Smooth muscle cell (in vitro differentiated cells): ENCODE data around the gene TENT5C. TPM values are rescaled to one million over a fixed set of nuclear protein-coding genes. Genes with fewer than 3 reads are reported as not detected.

Source experiments
- DNase-seq: peaks from one replicate; lab custom pipeline; 2025; ENCODE audit not compliant: unreplicated experiment; lab: John Stamatoyannopoulos, UW
- H2AFZ ChIP-seq: fragments of 200-600 bp; sonication (generic); 2 replicates; pipeline ENCODE4 v1.6.0; 2016; ENCODE audit warnings: antibody characterized with exemption, low read depth, mild to moderate bottlenecking
- H3F3A ChIP-seq: fragments of 200-600 bp; sonication (generic); 2 replicates; pipeline ENCODE4 v1.6.0; 2017; ENCODE audit warnings: antibody characterized with exemption, low read depth
- H3K27ac ChIP-seq: fragments of 200-600 bp; sonication (generic); 2 replicates; pipeline ENCODE4 v1.5.1; 2016; ENCODE audit warnings: low read depth, mild to moderate bottlenecking
- H3K27me3 ChIP-seq: fragments of 200-600 bp; sonication (generic); 2 replicates; pipeline ENCODE4 v1.6.1; 2016; ENCODE audit warnings: low read depth, mild to moderate bottlenecking
- H3K36me3 ChIP-seq: fragments of 200-600 bp; sonication (generic); 2 replicates; pipeline ENCODE4 v1.5.1; 2016; ENCODE audit warnings: low read depth
- H3K4me1 ChIP-seq: fragments of 200-600 bp; sonication (generic); 2 replicates; pipeline ENCODE4 v1.5.1; 2016; ENCODE audit warnings: low read depth
- H3K4me2 ChIP-seq: fragments of 200-600 bp; sonication (generic); 2 replicates; pipeline ENCODE4 v1.6.0; 2016; ENCODE audit warnings: mild to moderate bottlenecking
- H3K4me3 ChIP-seq: fragments of 200-600 bp; sonication (generic); 2 replicates; pipeline ENCODE4 v1.5.1; 2016; ENCODE audit warnings: mild to moderate bottlenecking
- H3K79me2 ChIP-seq: fragments of 200-600 bp; sonication (generic); 2 replicates; pipeline ENCODE4 v1.6.0; 2016; ENCODE audit warnings: low read depth, mild to moderate bottlenecking
- H3K9ac ChIP-seq: fragments of 200-600 bp; sonication (generic); 2 replicates; pipeline ENCODE4 v1.6.0; 2016; ENCODE audit warnings: low read depth
- H3K9me3 ChIP-seq: fragments of 200-600 bp; sonication (generic); replicated peaks from 2 replicates; pipeline ENCODE4 v1.5.1; 2016; ENCODE audit warnings: low read depth
- H4K20me1 ChIP-seq: fragments of 200-600 bp; sonication (generic); 2 replicates; pipeline ENCODE4 v1.6.0; 2016; ENCODE audit warnings: low read depth
- CTCF ChIP-seq: fragments of 200-600 bp; sonication (generic); IDR thresholded peaks from 2 replicates; pipeline ENCODE4 v1.5.1; 2017; ENCODE audit warnings: borderline replicate concordance, mild to moderate bottlenecking, antibody characterized with exemption; ENCODE audit not compliant: insufficient read depth, poor library complexity, severe bottlenecking
- WGBS: methylation state at CpG from one replicate; pipeline ENCODE4 v1.1.7; 2016; ENCODE audit warnings: low lambda C conversion rate; 5-methylcytosine and 5-hydroxymethylcytosine counted together
- polyA plus RNA-seq: library from polyadenylated mRNA; unstranded; fragments of >200 nt; fragmentation: Nextera tagmentation; extraction: Ambion mirVana; gene quantifications from 2 replicates; pipeline ENCODE4 v1.2.1, GENCODE V29; 2016
- total RNA-seq: library from RNA; depleted of rRNA; stranded (reverse); fragments of >200 nt; gene quantifications from 2 replicates; pipeline ENCODE4 v1.2.3, GENCODE V29; 2014

The TENT5C gene
- total and polyA plus RNA-seq, 2 experiments from 2014 or later, result 5.3 to 5.7 TPM

- WGBS, result 65% methylated on average over 7 of the region's 7 CpGs
- H3K4me2 ChIP-seq, result no peak overlapping the region
- no peaks in the 10 kb centered on the region for H3F3A ChIP-seq
- no peak overlapping the region for H3K4me3 ChIP-seq
- no peaks in the 10 kb centered on the region for H4K20me1 ChIP-seq
- TF ChIP-seq CTCF, result no peak
- no peaks in the 10 kb centered on the region for H3K9me3 ChIP-seq
- H3K9ac ChIP-seq, result no peak overlapping the region
- no peak overlapping the region for H2AFZ ChIP-seq
- H3K36me3 ChIP-seq, result no peaks in the 10 kb centered on the region
- no peak overlapping the region for H3K27ac ChIP-seq
- H3K27me3 ChIP-seq, result no peaks in the 10 kb centered on the region
- no peaks in the 10 kb centered on the region for H3K4me1 ChIP-seq
- no peak for DNase-seq
- H3K79me2 ChIP-seq, result no peaks in the 10 kb centered on the region
Observed at GRCh38 chr1:117590273-117590925, 15.4 kb upstream of the TENT5C start.

- Histone ChIP-seq H3K9ac (no peak overlapping the region), H3K4me3 (no peak overlapping the region), H3K4me1 (no peaks in the 10 kb centered on the region), H3F3A (no peaks in the 10 kb centered on the region), H3K4me2 (no peak overlapping the region), H4K20me1 (no peaks in the 10 kb centered on the region), H3K79me2 (no peaks in the 10 kb centered on the region), H3K27me3 (no peaks in the 10 kb centered on the region), H2AFZ (no peak overlapping the region), H3K27ac (no peak overlapping the region), H3K36me3 (no peaks in the 10 kb centered on the region), H3K9me3 (no peaks in the 10 kb centered on the region)
- TF ChIP-seq CTCF, result no peak
- 95% methylated on average over 2 of the region's 3 CpGs for WGBS
- no peak for DNase-seq
Observed at GRCh38 chr1:117591252-117591651, 14.6 kb upstream of the TENT5C start.

- no peaks in the 10 kb centered on the region for H3K4me1 ChIP-seq
- H3K27ac ChIP-seq, result no peak overlapping the region
- no peak overlapping the region for H3K9ac ChIP-seq
- 95% methylated on average over 9 of the region's 9 CpGs for WGBS
- H2AFZ ChIP-seq, result no peak overlapping the region
- TF ChIP-seq CTCF, result no peak
- no peaks in the 10 kb centered on the region for H3K9me3 ChIP-seq
- no peak for DNase-seq
- H3K4me3 ChIP-seq, result no peak overlapping the region
- no peaks in the 10 kb centered on the region for H4K20me1 ChIP-seq
- H3K79me2 ChIP-seq, result no peaks in the 10 kb centered on the region
- no peak overlapping the region for H3K4me2 ChIP-seq
- H3F3A ChIP-seq, result no peaks in the 10 kb centered on the region
- no peaks in the 10 kb centered on the region for H3K36me3 ChIP-seq
- H3K27me3 ChIP-seq, result no peaks in the 10 kb centered on the region
Observed at GRCh38 chr1:117592155-117592554, 13.7 kb upstream of the TENT5C start.

- DNase-seq, result no peak
- Histone ChIP-seq H3K4me2 (no peak overlapping the region), H3K27me3 (no peaks in the 10 kb centered on the region), H3F3A (no peaks in the 10 kb centered on the region), H4K20me1 (no peaks in the 10 kb centered on the region), H2AFZ (no peak overlapping the region), H3K79me2 (no peaks in the 10 kb centered on the region), H3K36me3 (no peaks in the 10 kb centered on the region), H3K27ac (no peak overlapping the region), H3K4me1 (no peaks in the 10 kb centered on the region), H3K9me3 (no peaks in the 10 kb centered on the region), H3K9ac (no peak overlapping the region), H3K4me3 (no peak overlapping the region)
- WGBS, result 90% methylated on average over 8 of the region's 8 CpGs
- TF ChIP-seq CTCF, result no peak
Observed at GRCh38 chr1:117594261-117594990, 11.4 kb upstream of the TENT5C start.
